Effector CD8-positive, alpha-beta T cell (primary cell): ENCODE results near the gene CPT1C.

Experiments used
- DNase-seq: peaks from one replicate; lab custom pipeline; 2025; lab: John Stamatoyannopoulos, UW

Gene CPT1C

GRCh38 chr19:49660338-49660961 lies 30.5 kb upstream of the CPT1C start:
- no peak for DNase-seq

GRCh38 chr19:49662011-49662410 lies 28.9 kb upstream of the CPT1C start:
- no peak for DNase-seq

DNA sequence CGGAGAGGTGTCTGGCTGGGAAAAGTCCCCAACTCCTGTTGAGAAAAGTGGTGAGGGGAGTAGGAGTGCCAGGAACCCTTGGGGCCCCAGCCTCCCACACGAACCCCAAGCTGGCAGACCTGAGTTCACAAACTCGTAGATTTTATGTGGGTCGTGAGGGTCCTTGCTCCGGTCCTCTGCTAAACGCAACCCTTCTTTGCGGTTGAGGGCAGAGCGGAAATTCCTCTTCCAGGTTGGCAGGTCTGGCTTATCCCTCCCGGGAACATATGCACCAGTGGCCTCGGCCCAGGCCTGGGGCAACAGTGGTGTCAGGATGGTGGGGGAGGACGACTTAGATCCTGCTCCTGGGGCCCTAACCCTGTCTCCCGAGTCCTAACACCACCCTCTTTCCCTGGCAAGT lies 27.7 kb upstream of the CPT1C start:
- DNase-seq = no peak

GRCh38 chr19:49664171-49665035 lies 26.5 kb upstream of the CPT1C start:
- peak; percentile 87 for DNase-seq

- no peak for DNase-seq
These were observed 25.9 kb upstream of the CPT1C start for GRCh38 chr19:49665036-49665350.

GRCh38 chr19:49665351-49666119 lies 25.4 kb upstream of the CPT1C start, which contains the start of the genes BCL2L12 and IRF3:
TSS of gene BCL2L12 (plus strand) at chr19:49665933. CDS start at chr19:49666693, 760 bp downstream.
TSS of gene IRF3 (minus strand) at chr19:49665857. CDS start at chr19:49664838, 1,019 bp downstream.
- DNase-seq = peak; percentile 99

DNA sequence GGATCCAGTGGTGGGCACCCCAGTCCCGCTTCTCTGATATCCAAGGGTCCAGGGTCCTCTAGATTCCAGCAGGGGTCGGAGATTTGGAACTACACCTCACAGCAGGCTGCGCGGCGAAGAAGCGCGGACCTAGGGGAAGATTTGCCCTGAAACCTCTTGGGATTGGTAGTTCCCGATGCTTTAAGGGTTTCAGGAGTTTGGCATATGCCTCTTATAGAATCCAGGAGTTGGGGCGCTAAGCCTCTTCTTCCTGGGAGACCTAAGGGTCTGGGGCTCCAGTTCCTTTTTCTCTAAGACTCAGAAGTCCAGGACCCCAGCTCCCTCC lies 24.8 kb upstream of the CPT1C start:
- no peak for DNase-seq

DNA sequence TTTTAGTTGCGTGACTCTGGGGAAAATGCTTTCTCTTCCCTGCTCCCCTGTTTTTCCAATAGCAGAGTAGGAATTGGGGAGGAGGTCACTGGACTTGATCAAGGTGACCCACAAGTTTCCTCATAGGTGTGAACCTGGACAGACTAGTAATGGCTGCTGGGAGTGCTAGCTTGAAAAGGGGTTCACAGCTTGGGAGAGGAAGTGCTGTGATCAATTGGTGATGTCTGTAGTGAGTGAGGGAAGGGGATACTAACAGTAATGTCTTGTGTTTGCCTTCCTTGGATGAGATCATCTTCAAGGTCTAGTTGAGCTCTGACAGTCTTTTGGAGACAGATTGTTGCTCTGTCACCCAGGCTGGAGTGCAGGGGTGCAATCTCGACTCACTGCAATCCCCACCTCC lies 23.4 kb upstream of the CPT1C start:
- DNase-seq = no peak

GRCh38 chr19:49669516-49669915 lies 21.4 kb upstream of the CPT1C start:
- DNase-seq = no peak

- peak; percentile 68 for DNase-seq
These were observed 18.6 kb upstream of the CPT1C start for GRCh38 chr19:49672131-49672919.

- peak; percentile 59 for DNase-seq
These were observed 14.7 kb upstream of the CPT1C start for GRCh38 chr19:49676136-49676783.

- DNase-seq = peak; percentile 97
These were observed 14.1 kb upstream of the CPT1C start for GRCh38 chr19:49676784-49677230.

DNA sequence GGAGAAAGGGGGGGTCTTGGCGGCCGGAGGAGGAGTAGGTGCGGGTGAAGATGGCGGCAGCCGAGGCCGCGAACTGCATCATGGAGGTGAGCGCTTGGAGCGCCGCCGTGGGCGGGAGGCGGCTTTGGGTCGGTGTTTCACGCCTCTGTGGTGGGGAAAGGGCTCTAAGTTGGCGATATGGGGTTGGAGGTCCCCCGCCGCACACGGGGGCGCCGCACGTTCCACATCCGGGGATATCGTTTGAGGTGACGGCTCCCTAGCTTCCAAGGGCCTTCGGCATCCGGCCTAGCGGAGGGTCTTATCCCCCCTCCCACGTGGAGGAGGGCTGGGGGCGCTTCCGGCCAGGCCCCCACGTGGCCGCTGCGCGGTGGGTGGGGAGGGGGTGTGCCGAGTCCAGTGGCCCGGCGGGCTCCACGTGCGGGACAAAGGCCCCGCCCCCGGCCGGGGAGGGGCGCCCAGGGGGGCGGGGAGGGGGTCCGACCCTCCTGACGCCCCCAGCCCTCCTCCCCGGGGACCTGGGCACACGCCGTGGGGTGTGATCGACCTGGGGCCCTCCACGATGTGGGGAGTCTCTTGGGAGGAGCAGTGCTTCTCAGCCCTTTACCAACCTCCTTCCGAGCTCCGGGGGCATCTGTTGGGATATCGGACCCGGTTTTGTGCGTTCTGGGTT lies 13.6 kb upstream of the CPT1C start, which contains the start of gene PRMT1:
PRMT1 (plus strand) TSS at position 41 of the 670 bp plus-strand sequence; CDS start at position 51, 10 bp downstream.
- peak; percentile 56 for DNase-seq

- DNase-seq = peak; percentile 73
These were observed 12.8 kb upstream of the CPT1C start for GRCh38 chr19:49677901-49678674.

DNA sequence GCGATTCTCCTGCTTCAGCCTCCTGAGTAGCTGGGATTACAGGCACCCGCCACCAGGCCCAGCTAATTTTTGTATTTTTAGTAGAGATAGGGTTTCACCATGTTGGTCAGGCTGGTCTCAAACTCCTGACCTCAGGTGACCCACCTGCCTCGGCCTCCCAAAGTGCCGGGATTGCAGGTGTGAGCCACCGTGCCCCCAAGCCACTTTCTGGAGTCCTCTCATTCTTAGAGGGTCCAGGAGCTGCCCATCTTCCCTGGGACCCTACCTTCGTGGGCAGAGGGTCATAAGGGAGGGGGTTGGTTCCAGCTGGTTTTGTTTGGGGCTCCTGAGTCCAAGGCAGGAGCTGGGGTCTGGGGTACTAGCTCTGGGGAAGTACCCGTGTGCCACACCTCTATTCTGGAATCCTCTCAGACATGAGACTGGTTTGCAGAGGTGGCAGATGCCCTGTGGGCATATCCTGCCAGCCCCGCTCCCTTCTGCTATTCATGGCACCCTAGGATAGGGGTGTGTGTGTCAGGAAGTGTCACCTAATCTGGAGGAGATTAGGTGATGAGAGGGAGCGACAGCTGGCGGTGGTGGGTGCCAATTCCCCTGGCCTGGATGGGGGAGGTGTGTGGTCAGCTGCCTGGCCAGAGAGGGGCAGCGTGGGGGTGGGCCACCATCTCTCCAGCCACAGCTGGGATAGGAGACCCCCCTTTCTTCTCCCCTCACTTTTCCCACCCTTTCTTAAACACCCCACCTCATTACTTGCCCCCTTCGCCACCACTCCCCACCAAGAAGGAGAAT lies 11.7 kb upstream of the CPT1C start:
- DNase-seq = no peak

DNA sequence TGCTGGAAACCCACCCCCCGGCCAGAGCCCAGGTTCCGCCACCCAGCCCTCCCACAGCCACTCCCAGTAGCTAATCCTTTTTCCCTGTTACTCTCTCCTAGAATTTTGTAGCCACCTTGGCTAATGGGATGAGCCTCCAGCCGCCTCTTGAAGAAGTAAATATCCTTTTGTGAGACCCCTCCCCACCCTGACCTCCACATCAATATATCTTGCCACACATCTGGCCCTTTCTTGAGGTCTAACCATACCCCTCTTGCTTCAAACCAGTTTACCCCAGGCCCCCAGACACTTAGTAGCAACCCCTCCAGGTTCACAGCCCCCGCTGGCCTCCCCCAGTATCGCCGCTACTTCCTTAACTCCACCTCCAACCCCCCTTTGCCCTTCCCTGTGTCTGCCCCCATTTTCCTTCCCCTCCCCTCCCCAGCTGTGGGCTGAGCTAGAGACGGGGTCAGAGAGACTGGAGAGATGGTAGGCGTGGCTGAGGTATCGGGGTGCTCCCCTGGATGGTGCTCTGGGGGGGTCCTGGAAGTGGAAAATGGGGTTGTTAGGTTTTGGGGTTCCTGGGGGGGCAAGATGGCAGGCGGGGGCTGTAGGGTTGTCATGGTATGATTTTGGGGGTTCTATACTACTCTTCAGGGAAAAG lies 11.0 kb upstream of the CPT1C start:
- DNase-seq = no peak

DNA sequence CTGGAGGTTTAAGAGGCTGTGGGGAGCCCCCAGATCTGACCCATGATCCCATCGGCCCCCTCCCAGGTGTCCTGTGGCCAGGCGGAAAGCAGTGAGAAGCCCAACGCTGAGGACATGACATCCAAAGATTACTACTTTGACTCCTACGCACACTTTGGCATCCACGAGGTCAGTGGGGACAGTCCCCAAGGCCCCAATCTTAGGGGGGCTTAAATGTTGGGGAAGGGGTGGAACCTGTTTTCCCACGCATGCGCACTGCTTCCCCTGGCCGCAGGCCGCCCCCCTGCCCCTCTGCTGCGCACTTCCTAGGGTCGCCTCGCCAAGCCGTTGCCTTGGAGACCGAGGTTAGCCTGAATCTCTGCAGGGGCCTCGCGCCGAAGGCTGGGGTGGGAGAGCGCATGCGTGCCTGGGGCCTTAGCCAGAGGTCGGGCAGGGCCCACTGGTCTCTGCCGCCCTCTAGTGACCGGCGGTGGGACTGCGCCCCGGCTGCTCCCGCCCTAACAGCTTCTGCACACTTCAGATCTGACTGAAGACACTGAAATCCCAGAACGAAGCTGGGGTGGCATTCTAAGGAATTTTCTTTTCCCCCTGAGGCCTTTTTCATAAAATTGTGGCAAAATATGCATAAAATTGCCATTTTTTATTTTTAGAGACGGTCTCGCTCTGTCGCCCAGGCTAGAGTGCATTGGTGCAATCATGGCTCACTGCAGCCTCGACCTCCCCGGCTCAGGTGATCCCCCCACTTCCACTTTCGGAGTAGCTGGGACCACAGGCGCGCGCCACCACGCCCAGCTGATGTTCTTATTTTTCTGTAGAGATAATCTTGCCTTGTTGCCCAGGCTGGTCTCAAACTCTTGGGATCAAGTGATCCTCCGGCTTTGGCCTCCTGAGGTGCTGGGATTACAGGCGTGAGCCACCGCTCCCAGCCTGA lies 10.2 kb upstream of the CPT1C start:
- DNase-seq = peak; percentile 89
